Activated CD8-positive, alpha-beta memory T cell treated with anti-CD3 and anti-CD28 coated beads for 1 hour (primary cell): Measurements from ENCODE around the gene UXT.

Experiments used
- DNase-seq, 2 donors: peaks; one replicate each; pipeline ENCODE4 v3.0.0-alpha.2; 2020; ENCODE audit warnings: low read depth in 1 of 2; ENCODE audit errors: extremely low read depth in 1 of 2

UXT gene

DNA sequence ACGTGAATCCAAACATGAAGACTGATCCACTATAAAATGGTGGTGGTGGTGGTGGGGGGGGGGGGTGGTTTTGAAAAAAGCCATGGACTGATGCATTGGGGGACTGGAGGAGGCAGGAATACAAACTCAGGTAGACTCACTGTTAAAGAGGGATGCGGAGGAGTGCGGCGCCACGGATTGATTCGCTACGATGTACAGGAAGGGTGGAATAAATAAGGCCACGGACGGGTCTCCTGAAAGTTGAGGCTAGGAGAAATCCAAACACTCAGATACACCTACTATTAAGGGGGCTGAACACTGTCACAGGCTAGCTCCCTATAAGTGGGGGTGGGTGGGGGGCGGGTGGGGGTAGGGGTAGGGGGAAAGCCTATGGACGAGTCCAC, 9.2 kb downstream of the UXT start:
- DNase-seq, result no peak

DNA sequence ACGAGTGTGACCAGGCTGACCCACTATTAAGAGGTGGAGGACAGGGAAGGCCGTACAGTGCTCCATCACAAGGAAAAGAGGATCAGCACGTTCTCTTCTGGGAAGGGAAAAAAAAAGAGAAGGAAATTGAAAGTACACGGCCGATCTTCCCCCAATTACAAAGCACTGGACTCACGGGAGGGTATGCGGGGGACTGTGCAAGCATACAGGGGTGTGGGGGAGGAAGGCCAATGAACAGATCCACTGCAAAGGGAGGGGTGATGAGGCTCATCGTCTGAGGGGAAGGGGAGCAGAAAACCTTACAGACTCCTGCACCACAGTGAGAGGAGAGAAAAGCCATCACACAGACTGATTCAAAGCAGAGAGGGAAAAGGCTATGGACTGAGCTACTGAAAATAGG, 9.7 kb downstream of the UXT start:
- no peak for DNase-seq

DNA sequence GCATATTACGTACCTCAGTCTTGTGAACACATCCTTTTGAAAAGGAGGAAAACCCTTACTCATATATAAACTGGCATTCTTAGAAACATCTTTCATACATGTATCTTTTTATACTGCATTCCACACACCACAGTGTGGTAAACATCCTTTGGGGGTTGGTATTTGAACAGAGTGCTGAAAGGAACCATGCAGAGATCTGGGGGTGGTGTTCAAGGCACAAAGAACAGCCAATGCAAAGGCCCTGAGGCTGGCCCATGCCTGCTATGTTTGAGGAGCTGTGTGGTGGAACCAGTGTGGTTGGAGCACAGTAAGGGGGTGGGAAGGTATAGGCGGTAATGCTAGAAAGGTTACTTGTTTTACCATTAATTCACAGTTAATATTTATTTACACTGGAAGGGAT, 10.6 kb downstream of the UXT start:
- no peak for DNase-seq

DNA sequence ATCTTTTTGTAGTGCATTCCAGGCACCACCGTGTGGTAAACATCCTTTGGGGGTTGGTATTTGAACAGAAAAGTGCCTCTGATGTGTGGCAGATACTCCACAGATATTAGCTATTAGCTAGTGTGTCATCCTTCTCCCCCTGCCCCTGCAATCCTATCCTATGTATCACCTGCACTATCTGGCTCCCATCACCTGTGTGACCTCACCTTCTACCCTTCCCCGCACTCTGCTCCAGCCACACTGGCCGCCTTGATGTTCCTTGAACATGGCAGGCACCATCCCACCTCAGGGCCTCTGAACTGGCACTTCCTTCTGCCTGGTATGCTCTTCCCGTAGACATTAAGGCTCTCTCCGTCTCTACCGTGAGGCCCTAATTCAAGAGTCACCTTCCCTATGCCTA, 12.3 kb downstream of the UXT start:
- DNase-seq, result no peak

DNA sequence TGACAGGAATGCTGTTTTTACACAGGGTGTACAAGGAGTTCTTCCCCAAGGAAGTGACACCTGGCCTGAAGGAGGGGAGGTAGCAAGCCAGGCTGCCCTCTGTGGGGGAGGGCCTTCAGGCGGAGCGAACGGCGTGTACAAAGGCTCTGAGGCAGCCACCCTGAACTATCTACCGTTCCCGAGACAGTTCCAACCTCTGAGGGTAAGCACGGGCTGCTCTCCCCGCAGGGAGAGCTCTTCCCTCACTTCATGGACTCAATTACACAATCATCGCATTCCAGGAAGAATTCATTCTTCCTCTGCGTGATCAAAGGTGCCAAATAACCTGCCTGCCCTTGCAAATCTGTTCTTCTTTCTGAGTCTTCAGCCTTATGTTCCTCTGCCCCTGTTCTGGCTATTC, 13.4 kb downstream of the UXT start:
- DNase-seq, result no peak

DNA sequence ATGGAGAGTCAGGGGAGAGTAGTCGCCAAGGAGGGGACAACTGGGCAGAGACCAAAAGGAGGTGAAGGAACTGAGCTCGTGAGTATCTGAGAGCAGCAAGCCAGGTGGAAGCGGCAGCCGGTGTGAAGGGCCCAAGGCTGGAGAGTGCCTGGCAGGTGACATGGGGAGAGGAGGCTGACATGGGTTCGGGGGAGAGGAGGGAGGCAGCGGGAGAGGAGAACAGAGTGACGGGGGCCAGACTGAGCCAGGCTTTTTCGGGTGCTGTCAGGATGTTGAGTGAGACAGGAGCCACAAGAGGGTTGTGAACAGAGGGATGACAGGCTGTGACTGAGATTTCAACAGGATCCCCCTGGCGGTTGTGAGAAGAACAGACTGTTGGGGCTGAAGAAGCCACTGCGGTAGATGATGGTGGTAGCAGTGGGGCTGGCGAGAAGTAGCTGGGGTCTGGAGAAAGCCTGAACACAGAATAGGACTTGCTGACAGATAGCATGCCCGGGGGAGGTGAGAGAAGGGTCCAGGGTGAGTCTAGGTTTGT, 14.4 kb downstream of the UXT start:
- DNase-seq, result no peak

DNA sequence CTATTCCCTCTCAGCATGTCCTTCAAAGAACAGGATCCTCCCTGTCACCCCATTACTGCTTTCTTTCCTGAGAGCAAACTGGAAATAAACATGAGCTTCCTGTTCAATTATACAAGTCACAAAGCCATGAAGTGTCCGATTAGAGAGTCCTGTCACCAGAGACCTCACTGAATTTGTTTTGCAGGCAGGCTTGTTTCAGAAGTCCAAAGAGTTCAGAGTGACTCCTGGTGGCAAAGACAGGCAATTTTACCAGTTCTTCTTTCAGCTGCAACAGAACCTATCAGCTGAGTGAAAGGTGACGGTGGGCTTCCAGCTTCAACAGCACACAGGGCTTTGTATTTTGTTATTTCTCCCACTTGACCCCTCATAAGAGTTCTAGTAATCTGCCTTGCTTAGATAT, 15.1 kb downstream of the UXT start:
- no peak for DNase-seq

DNA sequence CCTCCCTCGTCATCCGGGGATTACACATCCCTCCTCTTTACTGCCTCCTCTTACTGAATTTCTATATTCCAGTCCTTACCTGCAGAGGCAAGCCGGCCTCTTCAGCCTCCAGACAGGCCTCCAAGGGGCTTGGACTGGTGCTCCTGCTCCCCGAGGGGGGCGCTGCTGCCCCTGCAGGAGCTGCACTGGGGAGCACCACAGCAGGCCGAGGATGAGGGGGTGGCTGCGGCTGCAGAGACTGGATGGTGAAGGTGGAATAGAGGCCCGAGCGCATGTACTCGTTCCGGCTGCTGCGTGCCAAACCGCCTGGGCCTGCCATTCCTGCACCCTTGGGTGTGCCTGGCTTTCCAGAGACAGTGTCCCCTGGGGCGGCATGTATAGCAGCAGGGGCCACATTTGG, 20.2 kb downstream of the UXT start:
- no peak for DNase-seq

DNA sequence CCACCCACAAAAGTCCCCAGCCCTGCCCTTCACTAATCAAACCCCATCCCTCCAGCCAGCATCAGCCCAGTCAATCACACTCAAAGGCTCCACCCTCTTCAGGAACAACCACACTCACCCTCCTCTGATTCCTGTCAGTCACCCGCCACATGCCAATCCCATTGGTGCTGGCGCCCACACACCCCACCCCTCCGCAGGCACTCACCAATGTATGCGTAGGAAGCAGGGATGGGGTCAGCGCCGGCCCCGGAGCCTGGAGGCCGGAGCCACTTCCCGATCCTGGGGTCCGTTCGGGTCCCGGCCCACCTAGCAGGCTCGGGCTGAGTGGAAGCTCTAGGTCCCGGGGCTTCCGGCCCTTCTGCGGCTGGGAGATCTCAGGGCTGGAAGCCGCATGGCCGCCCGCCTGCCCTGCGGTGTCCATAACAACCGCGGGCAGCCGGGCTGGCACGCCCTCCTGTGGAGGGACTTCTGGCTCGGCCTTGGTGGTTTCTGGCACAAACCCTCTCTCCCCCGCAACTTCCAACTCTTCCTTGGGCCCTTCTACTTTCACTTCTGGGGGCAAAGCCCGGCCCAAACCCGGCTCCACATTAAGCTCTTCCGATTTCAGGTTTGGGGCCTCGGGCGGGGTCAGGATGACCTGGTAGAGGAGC, 21.3 kb downstream of the UXT start:
- no peak for DNase-seq

DNA sequence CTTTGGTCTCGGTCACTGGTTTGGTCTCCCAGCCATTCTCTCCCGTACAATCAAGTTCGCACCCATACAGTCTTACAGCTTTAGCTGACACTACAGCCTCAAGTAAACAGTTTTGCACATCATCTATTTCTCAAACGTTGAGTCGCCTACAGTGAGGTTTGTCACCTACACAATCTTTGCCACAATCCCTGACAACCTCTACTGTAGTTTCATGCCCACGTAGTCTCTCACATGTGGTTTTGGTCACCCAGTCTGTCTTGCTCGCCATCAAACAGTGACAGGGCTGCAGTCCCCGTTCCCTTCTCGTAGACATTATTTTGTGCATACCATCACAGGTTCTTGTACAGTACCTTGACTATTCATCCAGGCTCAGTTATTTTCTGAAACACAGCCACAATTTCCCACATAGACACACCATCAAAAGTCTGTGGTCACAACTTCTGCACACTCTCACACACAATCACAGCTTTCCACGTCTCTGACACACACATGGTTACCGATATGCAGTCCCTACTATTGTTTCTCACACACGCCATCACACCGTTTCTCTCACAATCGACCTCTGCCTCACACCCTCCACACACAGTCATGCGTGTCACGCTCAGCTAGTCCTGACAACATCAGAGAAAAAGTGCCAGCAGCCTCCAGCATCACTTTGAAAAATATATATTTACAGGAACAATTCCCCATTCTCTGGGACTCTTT, 24.0 kb downstream of the UXT start:
- no peak for DNase-seq

DNA sequence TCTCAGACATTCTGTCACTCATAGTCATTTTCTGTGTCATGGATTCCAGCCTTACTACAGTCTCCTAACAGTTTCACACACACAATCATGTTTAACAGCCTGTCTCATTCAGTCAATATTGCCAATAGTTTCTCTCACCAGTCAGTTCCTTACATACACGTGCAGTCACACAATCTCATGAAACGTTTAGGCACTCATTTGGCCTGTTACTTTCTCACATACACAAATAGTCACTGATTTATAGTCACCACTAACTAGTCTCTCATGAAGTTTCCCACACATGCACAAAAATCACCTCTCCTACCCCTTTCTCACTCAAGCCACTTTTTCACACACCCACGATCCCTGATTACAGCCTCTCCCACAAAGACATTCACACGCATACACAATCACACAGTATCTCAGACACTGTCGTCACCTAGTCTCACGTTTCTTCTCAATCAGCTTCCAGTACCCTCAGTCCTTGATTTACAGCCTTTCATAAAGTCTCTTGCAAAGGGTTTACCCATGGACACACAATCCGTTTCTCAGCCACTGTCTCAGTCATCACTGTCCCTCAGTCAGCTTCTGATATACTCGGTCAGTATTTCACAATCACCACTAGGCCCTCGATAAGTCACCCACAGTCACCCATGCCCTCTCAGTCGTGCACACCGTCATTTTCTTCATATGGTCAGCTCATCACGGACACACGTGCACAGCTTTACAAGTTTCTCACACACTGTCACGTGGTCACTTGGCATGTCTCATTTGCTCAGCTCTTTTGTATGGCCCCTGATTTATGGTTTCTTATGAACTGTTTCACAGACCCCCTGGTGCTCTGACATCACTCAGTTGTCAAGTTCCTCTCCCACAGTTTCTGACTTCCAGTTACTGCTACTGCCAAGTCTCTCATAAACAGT, 25.0 kb downstream of the UXT start:
- DNase-seq, result no peak

DNA sequence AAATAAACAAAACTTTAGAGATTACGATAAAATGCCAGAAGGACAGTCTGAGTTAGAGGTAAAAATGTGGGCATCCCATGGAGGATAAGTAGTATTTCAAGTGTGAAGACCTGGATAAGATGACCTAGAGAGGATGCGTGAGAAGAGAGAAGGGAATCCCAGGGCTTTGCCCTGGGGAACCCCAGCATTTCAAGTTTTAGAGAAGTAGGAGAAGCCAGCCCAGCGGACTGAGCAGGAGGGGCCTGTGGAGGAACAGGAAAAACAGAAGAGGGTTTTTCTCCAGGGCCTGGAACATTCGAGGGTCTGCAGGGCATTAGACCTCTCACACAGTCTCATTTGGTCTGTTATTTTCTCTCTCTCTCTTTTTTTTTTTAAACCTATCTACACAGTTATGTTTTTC, 26.3 kb downstream of the UXT start:
- no peak for DNase-seq

DNA sequence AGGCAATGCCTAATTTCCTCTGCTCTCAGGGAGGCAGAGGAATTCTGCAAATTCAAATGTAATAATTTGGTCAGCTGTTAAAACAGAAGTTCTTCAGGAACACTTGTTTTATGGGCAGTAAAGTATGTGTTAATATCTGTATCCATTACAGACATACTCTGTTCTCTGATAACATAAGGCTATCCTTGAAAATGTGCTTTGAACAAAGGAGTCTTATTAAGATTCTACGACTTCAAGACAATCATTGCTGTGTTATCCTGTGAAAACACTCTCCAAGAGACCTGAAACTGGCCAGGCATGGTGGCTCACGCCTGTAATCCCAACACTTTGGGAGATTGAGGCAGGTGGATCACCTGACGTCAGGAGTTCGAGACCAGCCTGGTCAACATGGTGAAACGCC, 27.3 kb downstream of the UXT start:
- DNase-seq, result no peak

DNA sequence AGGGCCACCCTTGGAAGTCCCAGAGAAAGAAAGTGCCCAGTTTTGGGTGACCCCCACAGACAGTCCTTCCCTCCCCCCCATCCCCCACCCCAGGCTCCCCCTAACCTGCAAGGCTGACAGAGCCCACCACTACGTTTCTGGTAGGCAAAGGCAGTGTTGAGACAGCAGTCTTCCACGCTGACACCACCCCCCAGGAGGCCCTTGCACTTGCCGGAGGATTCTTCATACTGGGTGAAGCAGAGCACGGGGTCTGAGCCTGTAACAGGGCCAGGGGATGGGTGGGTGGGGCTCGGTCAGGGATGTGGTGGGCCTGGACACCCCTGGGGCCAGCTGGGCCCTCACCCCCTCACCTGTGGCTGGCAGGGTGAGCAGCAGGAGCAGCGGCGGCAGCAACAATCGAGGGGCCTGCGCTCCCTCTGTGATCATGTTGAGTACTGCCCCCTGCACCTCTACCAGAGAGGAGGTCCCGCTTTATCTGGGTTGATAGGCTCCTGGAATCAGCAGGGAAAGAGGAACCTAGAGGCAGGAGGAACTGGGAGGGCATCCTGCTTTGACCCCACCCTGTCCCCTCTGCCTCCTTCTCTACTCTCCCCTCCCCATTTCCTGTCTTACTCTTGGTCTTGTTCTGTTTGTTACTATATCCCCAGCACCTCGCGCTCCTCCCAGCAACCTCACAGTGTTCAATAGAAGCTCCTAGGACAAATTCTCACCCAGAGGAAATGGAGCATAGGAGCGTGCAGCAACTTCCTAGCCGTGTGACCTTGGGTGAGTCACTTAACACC, 29.4 kb downstream of the UXT start, which contains the start of gene CFP:
Gene CFP, minus strand, starts transcription at position 512 of the 782 bp plus-strand sequence. Its CDS starts 86 bp downstream, at position 426.
- no peak for DNase-seq

DNA sequence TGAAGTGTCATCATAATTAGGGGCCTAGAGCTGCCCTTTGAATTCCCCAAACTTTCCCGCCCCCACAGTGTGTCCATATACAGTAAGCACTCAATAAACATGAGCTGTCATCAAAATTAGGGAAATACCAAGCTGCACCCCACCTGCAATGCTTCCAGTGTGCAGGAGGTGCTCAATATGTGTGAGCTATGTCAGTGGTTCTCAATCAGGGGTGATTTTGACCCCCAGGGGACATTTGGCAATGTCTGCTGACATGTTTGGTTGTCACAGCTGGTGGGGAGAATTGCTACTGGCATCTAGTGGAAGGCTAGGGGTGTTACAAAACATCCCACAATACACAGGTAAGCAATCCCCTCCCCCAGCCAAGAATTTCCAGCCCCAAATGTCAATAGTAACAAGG, 30.0 kb downstream of the UXT start:
- DNase-seq, result no peak

DNA sequence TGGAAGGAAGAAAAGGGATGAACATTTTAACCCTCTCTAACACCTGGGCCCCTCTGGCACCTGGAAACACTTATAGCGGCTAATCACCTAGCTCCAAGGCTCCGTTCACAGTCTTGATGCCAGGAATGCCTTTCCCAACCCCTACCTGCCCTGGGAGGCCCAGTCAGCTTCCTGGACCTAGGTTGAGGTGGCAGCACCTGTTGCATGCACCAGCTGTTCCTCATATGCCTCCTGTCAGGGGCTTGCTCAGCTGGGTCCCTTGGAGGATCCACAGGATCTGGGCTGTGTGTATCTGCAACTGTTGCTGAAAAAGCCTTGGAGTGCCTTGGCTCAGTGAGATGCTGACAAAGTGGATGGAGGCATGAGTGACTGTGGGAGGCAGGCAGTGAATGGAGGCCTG, 33.6 kb downstream of the UXT start:
- DNase-seq, result no peak

DNA sequence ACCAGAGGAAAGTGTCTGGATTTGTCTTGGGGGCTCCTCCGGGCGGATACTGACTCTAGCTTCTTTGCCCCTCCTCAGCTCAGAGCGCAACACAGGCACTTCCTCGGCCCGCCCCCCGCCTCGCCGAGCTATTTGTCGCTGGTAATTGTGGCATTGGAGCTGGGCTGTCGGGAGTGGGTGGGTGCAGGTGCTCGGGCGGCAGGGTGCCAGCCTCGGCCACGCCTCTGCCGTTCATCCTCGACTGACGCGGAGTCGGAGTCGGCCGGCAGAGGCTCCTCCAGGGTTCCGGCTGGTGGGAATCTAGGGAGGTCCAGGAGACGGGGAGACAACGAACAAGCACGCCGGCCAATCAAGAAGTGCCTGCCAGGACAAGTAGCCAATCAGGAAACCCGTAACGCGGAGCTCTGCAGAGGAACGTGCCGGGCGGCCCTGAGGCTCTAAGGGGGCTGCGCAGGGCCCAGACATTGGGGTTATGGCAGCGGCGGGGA, 35.4 kb downstream of the UXT start:
- peak in 1 of 2 donors; percentile 8 for DNase-seq

DNA sequence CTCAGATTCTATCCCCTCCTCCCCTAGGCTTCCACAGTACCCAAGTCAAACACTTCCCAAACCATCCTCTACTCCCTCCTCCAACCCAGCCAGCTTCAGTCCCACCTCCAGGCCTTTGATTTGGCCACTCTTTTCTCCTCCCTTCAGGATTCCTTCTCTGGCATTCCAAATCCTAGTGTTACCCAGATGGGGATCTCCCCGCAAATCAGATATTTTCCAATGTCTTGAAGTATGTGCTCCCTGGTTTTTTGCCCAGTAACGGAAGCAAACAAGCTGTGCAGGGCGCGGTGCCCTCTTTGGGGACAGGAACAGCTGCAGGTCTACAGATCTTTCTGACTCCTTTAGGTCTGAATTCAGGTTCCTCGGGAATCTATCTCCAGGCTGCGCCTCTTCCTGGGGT, 37.1 kb downstream of the UXT start:
- DNase-seq, result no peak

DNA sequence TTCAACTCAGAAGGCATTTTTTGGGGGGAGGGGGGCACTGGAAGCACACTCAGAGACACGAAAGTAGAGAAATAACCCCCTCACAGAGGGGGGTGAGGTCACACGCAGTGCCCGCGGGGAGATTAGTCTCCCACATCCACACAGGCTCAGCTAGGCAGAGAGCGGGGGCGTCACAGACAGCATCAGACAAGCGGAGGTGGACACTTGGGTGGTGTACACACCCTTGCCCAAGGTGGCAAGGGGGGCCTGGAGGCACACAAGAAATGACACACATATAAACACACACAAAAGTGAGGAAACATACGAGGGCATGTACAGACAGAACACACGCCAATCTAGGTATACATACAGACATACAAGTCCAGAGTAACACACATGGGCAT, 38.7 kb downstream of the UXT start:
- DNase-seq, result no peak

DNA sequence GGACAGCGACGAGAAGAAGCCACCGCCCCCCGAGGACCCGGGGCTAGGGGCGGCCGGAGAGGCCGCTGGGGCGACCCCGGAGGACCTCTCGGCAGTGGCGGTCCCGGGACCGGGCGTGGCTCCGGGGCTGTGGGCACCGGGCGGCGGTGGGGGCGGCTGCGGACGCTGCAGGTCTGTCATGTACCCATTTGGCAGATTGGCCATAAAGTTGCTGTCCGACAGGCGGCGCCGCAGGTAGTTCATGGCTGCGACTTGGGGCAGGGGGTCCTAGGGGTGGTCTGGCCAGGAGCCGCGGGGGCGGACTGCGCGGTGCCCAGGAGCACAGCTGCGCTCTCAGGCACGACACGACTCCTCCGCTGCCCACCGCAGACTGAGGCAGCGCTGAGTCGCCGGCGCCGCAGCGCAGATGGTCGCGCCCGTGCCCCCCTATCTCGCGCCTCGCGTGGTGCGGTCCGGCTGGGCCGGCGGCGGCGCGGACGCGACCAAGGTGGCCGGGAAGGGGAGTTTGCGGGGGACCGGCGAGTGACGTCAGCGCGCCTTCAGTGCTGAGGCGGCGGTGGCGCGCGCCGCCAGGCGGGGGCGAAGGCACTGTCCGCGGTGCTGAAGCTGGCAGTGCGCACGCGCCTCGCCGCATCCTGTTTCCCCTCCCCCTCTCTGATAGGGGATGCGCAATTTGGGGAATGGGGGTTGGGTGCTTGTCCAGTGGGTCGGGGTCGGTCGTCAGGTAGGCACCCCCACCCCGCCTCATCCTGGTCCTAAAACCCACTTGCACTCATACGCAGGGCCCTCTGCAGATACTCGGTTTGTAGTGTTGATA, 39.3 kb downstream of the UXT start, which contains the start of gene SYN1:
Gene SYN1, minus strand, starts transcription at position 372 of the 817 bp plus-strand sequence. Its CDS starts 129 bp downstream, at position 243.
- peak; percentile 62 to 68 for DNase-seq
